IMR-90 (cell line): ENCODE data around the gene CNGA1. TPM values are rescaled to one million over a fixed set of nuclear protein-coding genes. Genes with fewer than 3 reads are reported as not detected.

Experiments
- ATAC-seq: fragments of 200-7000 bp; cut with Tn5 transposase; 2 replicates; pipeline ENCODE4 v1.9.1; 2020; ENCODE audit warnings: low read depth, mild to moderate bottlenecking, moderate library complexity
- BruUV-seq: library from RNA; stranded (reverse); fragments of 400-500 nt; replicated peaks from 2 replicates; lab custom pipeline; 2021; lab: Mats Ljungman, UMichigan
- CTCF ChIA-PET: fragments of 300-600 bp; formaldehyde crosslinking; extraction: SDS; loops from one replicate; lab custom pipeline; 2021; ENCODE audit warnings: antibody characterized with exemption; lab: Yijun Ruan, JAX
- POLR2A ChIA-PET: fragments of 300-600 bp; sonication (Branson Sonifier 250); formaldehyde crosslinking; loops from one replicate; lab custom pipeline; 2022; ENCODE audit warnings: antibody characterized with exemption; ENCODE audit not compliant: unreplicated experiment; lab: Charles Lee
- DNase-seq: peaks from one replicate; pipeline ENCODE4 v3.0.0; 2013
- H2AFZ ChIP-seq: replicated peaks from 2 replicates; pipeline ENCODE3; 2013; ENCODE audit warnings: low read length, mild to moderate bottlenecking; ENCODE audit not compliant: poor library complexity
- H2AK5ac ChIP-seq: 2 replicates; pipeline ENCODE4 v1.6.1; 2013; ENCODE audit warnings: low read depth, low read length, inconsistent platforms
- H2AK9ac ChIP-seq: replicated peaks from 2 replicates; pipeline ENCODE3; 2013; ENCODE audit warnings: mild to moderate bottlenecking, low read depth, low read length, moderate library complexity; ENCODE audit not compliant: poor library complexity
- H2BK120ac ChIP-seq: 2 replicates; pipeline ENCODE4 v1.6.1; 2013; ENCODE audit warnings: low read depth, low read length, inconsistent platforms
- H2BK15ac ChIP-seq: 3 replicates; pipeline ENCODE4 v1.6.1; 2013; ENCODE audit warnings: low read depth, low read length, inconsistent platforms
- H2BK20ac ChIP-seq: 2 replicates; pipeline ENCODE4 v1.6.1; 2013; ENCODE audit warnings: low read depth, mild to moderate bottlenecking, inconsistent platforms, low read length, moderate library complexity
- H2BK5ac ChIP-seq: 2 replicates; pipeline ENCODE4 v1.6.1; 2013; ENCODE audit warnings: mild to moderate bottlenecking, low read depth, low read length, inconsistent platforms; ENCODE audit not compliant: poor library complexity, severe bottlenecking
- H3K14ac ChIP-seq: replicated peaks from 2 replicates; pipeline ENCODE4 v1.6.1; 2013; ENCODE audit warnings: low read depth, low read length, inconsistent platforms
- H3K18ac ChIP-seq: 2 replicates; pipeline ENCODE4 v1.6.1; 2013; ENCODE audit warnings: low read depth, low read length, control low read depth
- H3K23ac ChIP-seq: 2 replicates; pipeline ENCODE4 v1.6.1; 2013; ENCODE audit warnings: low read depth, low read length, inconsistent platforms
- H3K27ac ChIP-seq: 2 replicates; pipeline ENCODE4 v1.5.1; 2013; ENCODE audit warnings: mild to moderate bottlenecking, control low read depth, low read length; ENCODE audit not compliant: insufficient read depth
- H3K27me3 ChIP-seq: 2 replicates; pipeline ENCODE4 v1.6.1; 2013; ENCODE audit warnings: low read length; ENCODE audit not compliant: control insufficient read depth, insufficient read depth
- H3K36me3 ChIP-seq: 2 replicates; pipeline ENCODE4 v1.6.1; 2013; ENCODE audit warnings: low read length, mixed read lengths; ENCODE audit not compliant: control insufficient read depth, insufficient read depth
- H3K4ac ChIP-seq: 2 replicates; pipeline ENCODE4 v1.6.1; 2013; ENCODE audit warnings: low read depth, low read length, inconsistent platforms
- H3K4me1 ChIP-seq: 2 replicates; pipeline ENCODE4 v1.6.1; 2013; ENCODE audit warnings: low read length, mixed read lengths; ENCODE audit not compliant: control insufficient read depth, insufficient read depth
- H3K4me2 ChIP-seq: 2 replicates; pipeline ENCODE4 v1.6.1; 2013; ENCODE audit warnings: low read depth, mild to moderate bottlenecking, control low read depth, low read length, moderate library complexity
- H3K4me3 ChIP-seq: 2 replicates; pipeline ENCODE4 v1.5.1; 2013; ENCODE audit warnings: low read depth, mild to moderate bottlenecking, control low read depth, low read length, moderate library complexity; ENCODE audit not compliant: insufficient read depth
- H3K56ac ChIP-seq: 2 replicates; pipeline ENCODE4 v1.6.1; 2013; ENCODE audit warnings: low read length, inconsistent platforms; ENCODE audit not compliant: insufficient read depth; ENCODE audit errors: extremely low read depth
- H3K79me1 ChIP-seq, 2 experiments: 2 replicates each; pipeline ENCODE4 v1.6.1; 2013; ENCODE audit warnings: low read length in 2 of 2, inconsistent platforms in 1 of 2, low read depth in 1 of 2
- H3K9ac ChIP-seq: 2 replicates; pipeline ENCODE4 v1.6.1; 2013; ENCODE audit warnings: low read depth, low read length, control low read depth
- H3K9me1 ChIP-seq: 2 replicates; pipeline ENCODE4 v1.6.1; 2013; ENCODE audit warnings: low read length, inconsistent platforms; ENCODE audit not compliant: insufficient read depth
- H3K9me3 ChIP-seq: 2 replicates; pipeline ENCODE4 v1.6.1; 2013; ENCODE audit warnings: low read length; ENCODE audit not compliant: control insufficient read depth, insufficient read depth
- H4K20me1 ChIP-seq: 2 replicates; pipeline ENCODE4 v1.6.1; 2013; ENCODE audit warnings: low read length, inconsistent platforms; ENCODE audit not compliant: insufficient read depth
- H4K5ac ChIP-seq: 2 replicates; pipeline ENCODE4 v1.6.1; 2013; ENCODE audit warnings: mild to moderate bottlenecking, low read depth, low read length, control low read depth
- H4K8ac ChIP-seq, 2 experiments: 2 replicates each; pipeline ENCODE4 v1.6.1; 2013; ENCODE audit warnings: low read depth in 2 of 2, low read length in 2 of 2, control low read depth in 1 of 2, inconsistent platforms in 1 of 2
- H4K91ac ChIP-seq: 2 replicates; pipeline ENCODE4 v1.6.1; 2013; ENCODE audit warnings: low read depth, low read length, inconsistent platforms; ENCODE audit not compliant: insufficient read depth
- BHLHE40 ChIP-seq: fragments of 150-350 bp; IDR thresholded peaks from 2 replicates; pipeline ENCODE4 v1.6.1; 2016; ENCODE audit warnings: mild to moderate bottlenecking, low read depth, low read length
- CEBPB ChIP-seq: IDR thresholded peaks from 2 replicates; pipeline ENCODE4 v1.6.1; 2012; ENCODE audit warnings: low read depth, low read length, improper control_type of control experiment
- CHD1 ChIP-seq: IDR thresholded peaks from 2 replicates; pipeline ENCODE4 v1.6.1; 2012; ENCODE audit warnings: low read depth, low read length, improper control_type of control experiment
- CTCF ChIP-seq: conservative IDR thresholded peaks from 2 replicates; pipeline ENCODE4 v1.5.1; 2012; ENCODE audit warnings: mild to moderate bottlenecking, low read depth, low read length, improper control_type of control experiment
- ELK1 ChIP-seq: fragments of 150-350 bp; IDR thresholded peaks from 2 replicates; pipeline ENCODE4 v1.6.1; 2016; ENCODE audit warnings: low read depth, mild to moderate bottlenecking, low read length, moderate library complexity, borderline replicate concordance
- FOS ChIP-seq: fragments of 150-350 bp; IDR thresholded peaks from 2 replicates; pipeline ENCODE4 v1.6.1; 2016; ENCODE audit warnings: low read depth, low read length
- MAFK ChIP-seq: IDR thresholded peaks from 2 replicates; pipeline ENCODE4 v1.6.1; 2012; ENCODE audit warnings: low read depth, low read length, improper control_type of control experiment
- MAZ ChIP-seq: IDR thresholded peaks from 2 replicates; pipeline ENCODE4 v1.6.1; 2012; ENCODE audit warnings: low read depth, mild to moderate bottlenecking, low read length, improper control_type of control experiment, moderate library complexity, borderline replicate concordance
- MXI1 ChIP-seq: IDR thresholded peaks from 2 replicates; pipeline ENCODE4 v1.6.1; 2012; ENCODE audit warnings: low read depth, mild to moderate bottlenecking, low read length, moderate library complexity, borderline replicate concordance
- NFE2L2 ChIP-seq: fragments of 150-350 bp; IDR thresholded peaks from 2 replicates; pipeline ENCODE4 v1.6.1; 2016; ENCODE audit warnings: low read depth, mild to moderate bottlenecking, low read length
- POLR2A ChIP-seq: IDR thresholded peaks from 2 replicates; pipeline ENCODE4 v1.6.1; 2012; ENCODE audit warnings: mild to moderate bottlenecking, low read depth, low read length
- RAD21 ChIP-seq: IDR thresholded peaks from 2 replicates; pipeline ENCODE4 v1.6.1; 2012; ENCODE audit warnings: low read length, improper control_type of control experiment
- RCOR1 ChIP-seq: IDR thresholded peaks from 2 replicates; pipeline ENCODE4 v1.6.1; 2012; ENCODE audit warnings: mild to moderate bottlenecking, low read length, improper control_type of control experiment; ENCODE audit not compliant: insufficient replicate concordance
- RFX5 ChIP-seq: IDR thresholded peaks from 2 replicates; pipeline ENCODE4 v1.8.0; 2012; ENCODE audit warnings: low read depth, mild to moderate bottlenecking, low read length, moderate library complexity
- SMC3 ChIP-seq: fragments of 150-350 bp; IDR thresholded peaks from 2 replicates; pipeline ENCODE4 v1.6.1; 2016; ENCODE audit warnings: low read depth, mild to moderate bottlenecking, antibody characterized with exemption, low read length, moderate library complexity
- USF2 ChIP-seq: fragments of 150-350 bp; IDR thresholded peaks from 2 replicates; pipeline ENCODE4 v1.6.1; 2017; ENCODE audit warnings: mild to moderate bottlenecking, antibody characterized with exemption, low read length, low read depth
- WGBS, 2 experiments: methylation state at CpG; one replicate each; pipeline versions ENCODE4 v1.1.5 to v1.1.7; 2013; ENCODE audit warnings: missing lambda C conversion rate in 2 of 2; ENCODE audit not compliant: insufficient read length in 1 of 2; ENCODE audit errors: extremely low coverage in 2 of 2; 5-methylcytosine and 5-hydroxymethylcytosine counted together
- dilution Hi-C: fragments of 300-500 bp; cut with HindIII; formaldehyde crosslinking; loops from one replicate; pipeline ENCODE4 v1.14.3; 2018; ENCODE audit warnings: low sequenced_read_pairs; ENCODE audit not compliant: unreplicated experiment
- in situ Hi-C: fragments of 300-500 bp; cut with MboI; formaldehyde crosslinking; loops from 3 replicates; pipeline ENCODE4 v1.14.3; 2019; ENCODE audit warnings: low sequenced_read_pairs, inconsistent platforms, mixed read lengths
- intact Hi-C: fragments of 100-400 bp; cut with micrococcal nuclease; formaldehyde crosslinking; loops from 2 replicates; pipeline ENCODE4 v1.10.0; 2022
- polyA plus RNA-seq, 3 experiments: library from polyadenylated mRNA; depleted of rRNA; stranded (reverse); fragments of >200 nt; gene quantifications; 2 replicates each; pipeline ENCODE4 v1.2.3, GENCODE V29; 2012; ENCODE audit warnings: low replicate concordance in 1 of 3
- total RNA-seq: library from RNA; depleted of rRNA; stranded (reverse); fragments of >200 nt; gene quantifications from 2 replicates; pipeline ENCODE4 v1.2.3, GENCODE V29; 2012

Gene CNGA1
- total and polyA plus RNA-seq, 2 of the 4 experiments (the other 2 are of a cell fraction) = not detected

- Histone ChIP-seq H3K56ac (no peak overlapping the region), H3K14ac (no peak overlapping the region), H2BK20ac (no peak overlapping the region), H4K91ac (no peak overlapping the region), H2AK9ac (no peak overlapping the region), H2AK5ac (no peak overlapping the region), H2BK5ac (no peak overlapping the region), H3K79me1 (no peaks in the 10 kb centered on the region), H3K27me3 (no peaks in the 10 kb centered on the region), H3K4ac (no peak overlapping the region), H3K4me2 (no peak overlapping the region), H3K18ac (no peak overlapping the region), H4K5ac (no peak overlapping the region), H3K9me3 (peaks cover 4% of the 10 kb centered on the region), H3K4me1 (no peaks in the 10 kb centered on the region), H3K9me1 (no peaks in the 10 kb centered on the region), H2AFZ (no peak overlapping the region), H2BK120ac (no peak overlapping the region), H3K23ac (no peak overlapping the region), H3K36me3 (no peaks in the 10 kb centered on the region), H4K8ac (no peak overlapping the region), H3K27ac (no peak overlapping the region), H2BK15ac (no peak overlapping the region), H4K20me1 (no peaks in the 10 kb centered on the region), H3K4me3 (no peak overlapping the region), H3K9ac (no peak overlapping the region)
- WGBS, 2 experiments = no CpG with 5 or more reads among the region's 1 CpG
- intact Hi-C loops = no loop called here
- TF ChIP-seq POLR2A (no peak), ELK1 (no peak), MXI1 (no peak), RAD21 (no peak), USF2 (no peak), RFX5 (no peak), NFE2L2 (no peak), SMC3 (no peak), CEBPB (no peak), CHD1 (no peak), MAFK (no peak), MAZ (no peak), FOS (no peak), BHLHE40 (no peak), CTCF (no peak), RCOR1 (no peak)
- no peak for ATAC-seq
- BruUV-seq = no TSS peak
- ChIA-PET POLR2A (no interaction called here), CTCF (interaction anchor here (1.3 kb wide), 1 partner anchor 31 kb away, joined by 3 read pairs; no protein-coding TSS in a partner anchor)
- dilution Hi-C loops = no loop called here
- DNase-seq = no peak
- in situ Hi-C loops = no loop called here
Observed at GRCh38 chr4:48002267-48002666, 14.2 kb downstream of the CNGA1 start.
